Measurements from ENCODE around the gene PTX4.

Gene PTX4

DNA sequence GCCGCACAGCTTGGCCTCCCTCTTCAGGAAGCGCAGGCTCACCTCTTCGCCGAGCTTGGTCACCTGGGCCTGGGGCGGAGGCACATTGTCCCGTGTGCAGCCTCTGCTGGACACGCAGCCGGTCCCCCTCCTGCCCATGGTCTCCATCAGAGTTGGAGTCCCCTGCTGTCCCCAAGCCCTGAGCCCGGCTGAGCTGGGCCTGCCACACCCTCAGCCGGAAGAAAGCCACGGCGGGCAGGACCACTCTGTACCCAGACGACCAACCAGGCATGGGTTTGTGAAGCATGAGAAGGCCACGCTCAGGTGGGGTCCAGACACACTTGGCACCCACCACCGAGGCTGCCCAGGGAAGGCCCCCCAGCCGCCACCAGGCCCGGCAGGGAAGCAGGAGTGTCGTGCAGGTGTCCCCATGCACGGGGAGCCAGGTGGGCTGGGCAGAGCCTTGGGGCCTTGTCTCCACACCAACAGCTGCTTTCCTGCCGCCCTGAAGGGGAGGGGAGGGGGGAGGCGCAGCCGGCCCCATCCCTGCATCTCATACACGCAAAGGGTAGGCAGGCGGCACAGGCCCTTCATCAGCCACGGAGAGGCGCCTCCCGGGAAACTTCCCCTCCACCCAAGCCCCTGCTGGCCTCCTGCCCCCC, 49.6 kb downstream of the PTX4 start:
- TF ChIP-seq, protein P1, sequence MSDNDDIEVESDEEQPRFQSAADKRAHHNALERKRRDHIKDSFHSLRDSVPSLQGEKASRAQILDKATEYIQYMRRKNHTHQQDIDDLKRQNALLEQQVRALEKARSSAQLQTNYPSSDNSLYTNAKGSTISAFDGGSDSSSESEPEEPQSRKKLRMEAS (IDR thresholded peaks at IDR 0.05; ENCODE audit: low read depth, low read length): no peak
- TF ChIP-seq POLR2A (IDR thresholded peaks at IDR 0.05; ENCODE audit: extremely low read depth, insufficient read length) (no peak), MYC (IDR thresholded peaks at IDR 0.05; ENCODE audit: low read depth, low read length) (no peak)
- TF ChIP-seq, protein P2, sequence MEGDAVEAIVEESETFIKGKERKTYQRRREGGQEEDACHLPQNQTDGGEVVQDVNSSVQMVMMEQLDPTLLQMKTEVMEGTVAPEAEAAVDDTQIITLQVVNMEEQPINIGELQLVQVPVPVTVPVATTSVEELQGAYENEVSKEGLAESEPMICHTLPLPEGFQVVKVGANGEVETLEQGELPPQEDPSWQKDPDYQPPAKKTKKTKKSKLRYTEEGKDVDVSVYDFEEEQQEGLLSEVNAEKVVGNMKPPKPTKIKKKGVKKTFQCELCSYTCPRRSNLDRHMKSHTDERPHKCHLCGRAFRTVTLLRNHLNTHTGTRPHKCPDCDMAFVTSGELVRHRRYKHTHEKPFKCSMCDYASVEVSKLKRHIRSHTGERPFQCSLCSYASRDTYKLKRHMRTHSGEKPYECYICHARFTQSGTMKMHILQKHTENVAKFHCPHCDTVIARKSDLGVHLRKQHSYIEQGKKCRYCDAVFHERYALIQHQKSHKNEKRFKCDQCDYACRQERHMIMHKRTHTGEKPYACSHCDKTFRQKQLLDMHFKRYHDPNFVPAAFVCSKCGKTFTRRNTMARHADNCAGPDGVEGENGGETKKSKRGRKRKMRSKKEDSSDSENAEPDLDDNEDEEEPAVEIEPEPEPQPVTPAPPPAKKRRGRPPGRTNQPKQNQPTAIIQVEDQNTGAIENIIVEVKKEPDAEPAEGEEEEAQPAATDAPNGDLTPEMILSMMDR (IDR thresholded peaks at IDR 0.05; ENCODE audit: low read depth, low read length): no peak
- DNase-seq (ENCODE audit: low read depth): no peak
- no peak overlapping the region for H3K4me3 ChIP-seq (ENCODE audit: low read depth, low read length)

DNA sequence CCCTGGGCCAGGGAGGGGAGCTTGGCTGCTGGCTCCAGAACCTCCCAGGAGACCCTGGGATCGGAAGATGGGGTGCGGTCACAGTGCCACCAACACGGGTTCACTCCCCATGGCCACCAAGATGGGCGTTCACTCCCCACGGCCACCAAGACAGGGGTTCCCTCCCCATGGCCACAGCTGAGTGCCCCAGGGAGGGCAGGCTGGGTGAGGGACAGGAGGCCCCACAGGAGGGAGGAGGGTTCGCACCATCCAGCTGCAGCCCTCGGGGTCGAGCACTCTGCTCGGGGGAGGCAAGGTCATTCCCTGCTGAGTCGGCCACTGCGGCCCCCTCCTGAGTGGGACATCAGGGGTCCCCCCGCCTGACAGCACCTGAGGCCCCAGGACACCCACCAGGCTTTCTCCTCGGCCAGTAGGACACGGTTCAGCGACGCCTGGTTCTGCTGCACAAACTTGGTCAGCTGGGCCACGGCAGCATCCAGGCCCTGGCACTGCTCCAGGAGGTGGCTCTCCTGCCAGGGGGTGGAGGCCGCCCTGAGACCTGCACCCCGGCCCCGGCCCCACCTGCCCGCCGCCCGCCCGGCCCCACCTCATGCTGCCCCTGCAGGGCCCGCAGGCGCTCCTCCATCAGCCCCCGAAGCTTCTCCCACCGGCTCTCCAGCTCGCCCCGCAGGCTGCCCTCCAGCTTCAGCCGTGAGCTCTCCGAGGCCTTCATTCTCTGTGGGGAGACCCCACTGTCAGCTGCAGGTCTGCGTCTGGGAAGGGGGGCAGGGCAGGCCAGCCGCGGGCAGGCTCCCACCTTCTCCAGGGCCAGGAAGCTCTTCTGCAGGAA, 50.3 kb downstream of the PTX4 start:
- no peak for DNase-seq (ENCODE audit: low read depth)
- TF ChIP-seq POLR2A (IDR thresholded peaks at IDR 0.05; ENCODE audit: extremely low read depth, insufficient read length): no peak
- TF ChIP-seq, protein P1 (IDR thresholded peaks at IDR 0.05; ENCODE audit: low read depth, low read length): no peak
- TF ChIP-seq, protein P2 (IDR thresholded peaks at IDR 0.05; ENCODE audit: low read depth, low read length): no peak
- TF ChIP-seq MYC (IDR thresholded peaks at IDR 0.05; ENCODE audit: low read depth, low read length): no peak
- no peak overlapping the region for H3K4me3 ChIP-seq (ENCODE audit: low read depth, low read length)

DNA sequence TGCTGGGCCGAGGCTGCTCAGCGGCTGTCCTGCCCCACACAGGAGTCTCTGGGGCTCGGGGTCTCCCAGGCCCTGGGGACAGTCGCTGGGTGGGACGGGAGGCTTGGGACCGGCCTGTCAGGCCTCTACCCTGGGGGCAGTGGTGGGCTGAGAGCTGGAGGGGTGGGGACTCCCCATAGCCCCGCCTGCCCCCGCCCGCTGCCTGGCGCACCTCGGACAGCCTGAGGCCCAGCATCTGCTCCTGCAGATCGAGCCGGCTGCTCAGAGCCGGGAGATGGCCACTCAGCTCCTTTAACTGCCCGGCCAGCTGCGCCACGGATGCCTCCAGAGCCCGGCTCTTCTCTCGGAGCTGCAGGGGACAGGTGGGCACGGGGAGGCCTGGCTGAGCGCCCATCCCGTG, 51.1 kb downstream of the PTX4 start:
- no peak for TF ChIP-seq POLR2A (IDR thresholded peaks at IDR 0.05; ENCODE audit: extremely low read depth, insufficient read length)
- TF ChIP-seq, protein P2 (IDR thresholded peaks at IDR 0.05; ENCODE audit: low read depth, low read length): no peak
- no peak for TF ChIP-seq MYC (IDR thresholded peaks at IDR 0.05; ENCODE audit: low read depth, low read length)
- no peak overlapping the region for H3K4me3 ChIP-seq (ENCODE audit: low read depth, low read length)
- DNase-seq (ENCODE audit: low read depth): no peak

DNA sequence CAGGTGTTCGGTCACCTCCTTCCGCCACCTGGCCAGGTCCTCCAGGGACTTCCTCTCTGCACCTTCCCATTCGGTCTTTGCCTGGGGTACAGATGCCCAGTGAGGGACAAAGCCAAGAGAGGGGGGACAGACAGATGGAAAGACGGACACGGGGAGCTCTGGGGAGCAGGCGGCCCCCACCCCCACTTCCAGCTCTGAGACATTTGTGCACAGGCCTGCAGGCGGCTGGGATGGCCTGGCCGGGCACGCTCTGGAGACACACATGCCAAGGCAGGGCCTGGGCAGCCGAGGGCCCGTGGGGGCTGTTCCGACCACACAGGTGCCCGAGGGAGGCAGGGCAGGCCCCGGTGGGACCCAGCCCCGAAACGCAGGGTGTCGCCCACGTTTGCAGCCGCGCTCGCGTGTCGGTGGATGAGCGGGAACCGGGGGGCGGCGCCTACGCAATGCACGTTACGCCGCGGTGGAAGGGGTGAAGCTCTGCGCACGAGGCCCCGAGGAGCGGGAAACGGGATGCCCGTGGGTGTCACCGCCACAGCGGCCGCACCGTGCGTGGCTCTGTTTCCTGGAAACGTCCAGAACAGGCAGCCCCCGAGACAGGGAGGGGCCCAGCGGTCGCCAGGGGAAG, 51.9 kb downstream of the PTX4 start:
- no peak for DNase-seq (ENCODE audit: low read depth)
- TF ChIP-seq, protein P2 (IDR thresholded peaks at IDR 0.05; ENCODE audit: low read depth, low read length): no peak
- TF ChIP-seq, protein P1 (IDR thresholded peaks at IDR 0.05; ENCODE audit: low read depth, low read length): no peak
- no peak for TF ChIP-seq POLR2A (IDR thresholded peaks at IDR 0.05; ENCODE audit: extremely low read depth, insufficient read length)
- no peak for TF ChIP-seq MYC (IDR thresholded peaks at IDR 0.05; ENCODE audit: low read depth, low read length)
- no peak overlapping the region for H3K4me3 ChIP-seq (ENCODE audit: low read depth, low read length)

DNA sequence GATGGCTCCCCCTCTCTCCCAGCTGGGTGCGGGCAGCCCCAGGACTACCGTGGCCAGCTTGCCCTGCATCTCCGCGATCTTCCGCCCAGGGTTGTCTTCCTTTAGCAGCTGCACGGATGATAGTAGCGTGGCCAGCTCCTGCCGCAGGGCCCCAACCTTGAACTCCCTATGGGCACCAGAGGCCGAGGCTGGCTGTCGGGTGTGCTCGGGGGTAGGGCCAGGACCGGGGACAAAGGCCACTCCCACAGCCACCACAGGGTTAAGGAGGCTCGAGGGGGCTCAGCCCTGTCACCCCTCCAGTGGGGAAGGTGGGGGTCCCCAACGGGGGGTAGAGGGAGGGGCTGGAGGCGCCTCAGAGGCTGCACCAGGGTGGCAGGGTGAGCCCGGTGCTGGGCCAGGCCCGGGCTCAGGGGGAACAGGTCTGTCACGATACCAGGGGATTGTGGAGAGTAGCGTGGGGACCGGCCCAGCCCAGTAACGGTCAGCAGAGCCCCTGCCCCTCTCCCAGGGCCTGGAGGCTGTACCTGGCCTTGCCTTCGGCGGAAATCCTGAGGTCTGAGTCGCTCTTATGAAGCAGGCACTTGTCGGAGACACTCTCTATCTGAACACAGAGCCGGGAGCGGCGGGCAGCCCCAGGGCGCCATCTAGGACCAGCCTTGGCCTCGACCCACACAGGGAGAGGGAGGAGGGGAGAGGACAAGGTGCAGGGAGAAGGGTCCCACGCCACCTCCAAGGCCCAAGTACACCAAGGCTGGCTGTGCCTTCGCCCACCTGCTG, 52.6 kb downstream of the PTX4 start:
- no peak overlapping the region for H3K4me3 ChIP-seq (ENCODE audit: low read depth, low read length)
- DNase-seq (ENCODE audit: low read depth): no peak
- no peak for TF ChIP-seq POLR2A (IDR thresholded peaks at IDR 0.05; ENCODE audit: extremely low read depth, insufficient read length)
- TF ChIP-seq MYC (IDR thresholded peaks at IDR 0.05; ENCODE audit: low read depth, low read length): no peak
- TF ChIP-seq, protein P2 (IDR thresholded peaks at IDR 0.05; ENCODE audit: low read depth, low read length): no peak
- TF ChIP-seq, protein P1 (IDR thresholded peaks at IDR 0.05; ENCODE audit: low read depth, low read length): no peak
